ENCODE results near the gene MYT1. TPM values are rescaled to one million over a fixed set of nuclear protein-coding genes. Genes with fewer than 3 reads are reported as not detected.

MYT1 gene
- total and polyA plus RNA-seq, 2 donors (not counting 1 experiment from before 2014, with no cell fraction given), result not detected

GRCh38 chr20:64148581-64148980 is 15.7 kb upstream of the MYT1 start:
- Histone ChIP-seq H3K79me2 (ENCODE audit: control insufficient read depth, insufficient read depth, low read length) (no peaks in the 10 kb centered on the region), H3K4me1 (ENCODE audit: control insufficient read depth, extremely low read depth, insufficient read depth, low read length) (no peaks in the 10 kb centered on the region), H3K9me3 (ENCODE audit: control insufficient read depth, insufficient read depth, low read depth, low read length) (no peaks in the 10 kb centered on the region), H3K27me3 (ENCODE audit: control insufficient read depth, insufficient read depth, low read length) (no peaks in the 10 kb centered on the region), H3K4me2 (ENCODE audit: extremely low read depth, insufficient read depth, low read length) (no peak overlapping the region), H2AFZ (ENCODE audit: low read length) (no peak overlapping the region), H4K20me1 (ENCODE audit: control insufficient read depth, extremely low read depth, insufficient read depth, low read length) (no peaks in the 10 kb centered on the region), H3K27ac (ENCODE audit: insufficient read depth, low read length) (no peak overlapping the region), H3K9ac (ENCODE audit: insufficient read depth, low read length) (no peak overlapping the region), H3K4me3 (replicated peaks in 1 of 4; ENCODE audit: control extremely low read depth in 1 of 4, insufficient read depth in 1 of 4, low read depth in 3 of 4, low read length in 4 of 4) (no peak overlapping the region), H3K36me3 (ENCODE audit: control insufficient read depth, insufficient read depth, low read length) (no peaks in the 10 kb centered on the region)
- TF ChIP-seq EZH2 (IDR thresholded peaks at IDR 0.05; ENCODE audit: low read length, missing control alignments) (no peak), CTCF (conservative IDR thresholded peaks at IDR 0.05 in 1 of 2, IDR thresholded peaks at IDR 0.05 in 1 of 2; ENCODE audit: low read depth in 1 of 2, low read length in 2 of 2) (no peak)
- DNase-seq (ENCODE audit: low read depth in 2 of 2), result no peak

GRCh38 chr20:64149141-64149540 is 15.1 kb upstream of the MYT1 start:
- Histone ChIP-seq H3K27ac (ENCODE audit: insufficient read depth, low read length) (no peak overlapping the region), H3K4me3 (replicated peaks in 1 of 4; ENCODE audit: control extremely low read depth in 1 of 4, insufficient read depth in 1 of 4, low read depth in 3 of 4, low read length in 4 of 4) (no peak overlapping the region), H2AFZ (ENCODE audit: low read length) (no peak overlapping the region), H3K4me1 (ENCODE audit: control insufficient read depth, extremely low read depth, insufficient read depth, low read length) (no peaks in the 10 kb centered on the region), H3K27me3 (ENCODE audit: control insufficient read depth, insufficient read depth, low read length) (no peaks in the 10 kb centered on the region), H3K9ac (ENCODE audit: insufficient read depth, low read length) (no peak overlapping the region), H4K20me1 (ENCODE audit: control insufficient read depth, extremely low read depth, insufficient read depth, low read length) (no peaks in the 10 kb centered on the region), H3K9me3 (ENCODE audit: control insufficient read depth, insufficient read depth, low read depth, low read length) (no peaks in the 10 kb centered on the region), H3K36me3 (ENCODE audit: control insufficient read depth, insufficient read depth, low read length) (no peaks in the 10 kb centered on the region), H3K79me2 (ENCODE audit: control insufficient read depth, insufficient read depth, low read length) (no peaks in the 10 kb centered on the region), H3K4me2 (ENCODE audit: extremely low read depth, insufficient read depth, low read length) (no peak overlapping the region)
- DNase-seq (ENCODE audit: low read depth in 2 of 2), result no peak
- no peak for TF ChIP-seq CTCF (conservative IDR thresholded peaks at IDR 0.05 in 1 of 2, IDR thresholded peaks at IDR 0.05 in 1 of 2; ENCODE audit: low read depth in 1 of 2, low read length in 2 of 2)
- no peak for TF ChIP-seq EZH2 (IDR thresholded peaks at IDR 0.05; ENCODE audit: low read length, missing control alignments)

GRCh38 chr20:64149809-64150560 is 14.3 kb upstream of the MYT1 start:
- Histone ChIP-seq H3K9ac (ENCODE audit: insufficient read depth, low read length) (no peak overlapping the region), H3K27ac (ENCODE audit: insufficient read depth, low read length) (no peak overlapping the region), H2AFZ (ENCODE audit: low read length) (no peak overlapping the region), H3K4me1 (ENCODE audit: control insufficient read depth, extremely low read depth, insufficient read depth, low read length) (no peaks in the 10 kb centered on the region), H3K9me3 (ENCODE audit: control insufficient read depth, insufficient read depth, low read depth, low read length) (no peaks in the 10 kb centered on the region), H3K79me2 (ENCODE audit: control insufficient read depth, insufficient read depth, low read length) (no peaks in the 10 kb centered on the region), H3K4me3 (replicated peaks in 1 of 4; ENCODE audit: control extremely low read depth in 1 of 4, insufficient read depth in 1 of 4, low read depth in 3 of 4, low read length in 4 of 4) (no peak overlapping the region), H4K20me1 (ENCODE audit: control insufficient read depth, extremely low read depth, insufficient read depth, low read length) (no peaks in the 10 kb centered on the region), H3K36me3 (ENCODE audit: control insufficient read depth, insufficient read depth, low read length) (no peaks in the 10 kb centered on the region), H3K4me2 (ENCODE audit: extremely low read depth, insufficient read depth, low read length) (no peak overlapping the region), H3K27me3 (ENCODE audit: control insufficient read depth, insufficient read depth, low read length) (no peaks in the 10 kb centered on the region)
- no peak for DNase-seq (ENCODE audit: low read depth in 2 of 2)
- TF ChIP-seq EZH2 (IDR thresholded peaks at IDR 0.05; ENCODE audit: low read length, missing control alignments) (no peak), CTCF (conservative IDR thresholded peaks at IDR 0.05 in 1 of 2, IDR thresholded peaks at IDR 0.05 in 1 of 2; ENCODE audit: low read depth in 1 of 2, low read length in 2 of 2) (no peak)
